Endothelial cell of umbilical vein (primary cell): Measurements from ENCODE around the gene TNFRSF12A. TPM values are rescaled to one million over a fixed set of nuclear protein-coding genes. Genes with fewer than 3 reads are reported as not detected.

Experiments used
- BruUV-seq: library from RNA; stranded (reverse); fragments of 400-500 nt; replicated peaks from 2 replicates; lab custom pipeline; 2021; lab: Mats Ljungman, UMichigan
- CTCF ChIA-PET: fragments of 300-600, 350-600 bp; sonication (Branson Sonifier 250); formaldehyde crosslinking; loops from one replicate; lab custom pipeline; 2021; ENCODE audit warnings: antibody characterized with exemption, inconsistent platforms; lab: Charles Lee
- POLR2A ChIA-PET: fragments of 300-600, 350-600 bp; sonication (Branson Sonifier 250); formaldehyde crosslinking; loops from one replicate; lab custom pipeline; 2021; ENCODE audit warnings: antibody characterized with exemption, inconsistent platforms; lab: Charles Lee
- DNase-seq: peaks from one replicate; pipeline ENCODE4 v3.0.0-alpha.2; 2011; ENCODE audit warnings: low read depth, low spot score
- FAIRE-seq: peaks from 2 replicates; lab custom pipeline; 2011; peaks lifted over from hg19 to GRCh38; lab: Jason Lieb, UNC
- H2AFZ ChIP-seq: 2 replicates; pipeline ENCODE4 v1.6.0; 2012; ENCODE audit warnings: low read depth, low read length, control low read depth, inconsistent platforms
- H3K27ac ChIP-seq: 2 replicates; pipeline ENCODE4 v1.5.1; 2011; ENCODE audit warnings: low read depth, mild to moderate bottlenecking, control low read depth, low read length, moderate library complexity; ENCODE audit not compliant: insufficient read depth
- H3K27me3 ChIP-seq, 2 experiments: 2 replicates each; pipeline versions ENCODE4 v1.6.0 to v1.6.1; 2011; ENCODE audit warnings: low read length in 2 of 2, mixed read lengths in 1 of 2; ENCODE audit not compliant: control insufficient read depth in 2 of 2, insufficient read depth in 2 of 2
- H3K36me3 ChIP-seq, 2 experiments: 2 replicates in 1 of 2; 3 replicates in 1 of 2; pipeline ENCODE4 v1.5.1; 2011; ENCODE audit warnings: low read length in 2 of 2, mild to moderate bottlenecking in 1 of 2, moderate library complexity in 1 of 2; ENCODE audit not compliant: control insufficient read depth in 2 of 2, insufficient read depth in 2 of 2; ENCODE audit errors: extremely low read depth in 1 of 2
- H3K4me1 ChIP-seq: 3 replicates; pipeline ENCODE4 v1.5.1; 2011; ENCODE audit warnings: mild to moderate bottlenecking, low read length; ENCODE audit not compliant: control insufficient read depth, insufficient read depth; ENCODE audit errors: extremely low read depth
- H3K4me2 ChIP-seq: 2 replicates; pipeline ENCODE4 v1.6.1; 2011; ENCODE audit warnings: low read length, control low read depth, mixed read lengths; ENCODE audit not compliant: insufficient read depth
- H3K4me3 ChIP-seq, 3 experiments: fragments of 200-600 bp in 1 of 3; sonication (generic), shearing (Covaris generic) in 1 of 3; replicated peaks in 1 of 3; 2 replicates each; pipeline ENCODE4 v1.5.1; 2011 to 2016; ENCODE audit warnings: control low read depth in 3 of 3, low read length in 3 of 3, mild to moderate bottlenecking in 2 of 3, inconsistent platforms in 1 of 3, low read depth in 1 of 3, moderate library complexity in 1 of 3; ENCODE audit not compliant: insufficient read depth in 1 of 3
- H3K79me2 ChIP-seq: 2 replicates; pipeline ENCODE4 v1.6.0; 2012; ENCODE audit warnings: low read length, inconsistent platforms; ENCODE audit not compliant: control insufficient read depth, insufficient read depth
- H3K9ac ChIP-seq: replicated peaks from 2 replicates; pipeline ENCODE3; 2011; ENCODE audit warnings: low read length, control low read depth; ENCODE audit not compliant: insufficient read depth; ENCODE audit errors: extremely low read depth
- H3K9me1 ChIP-seq: replicated peaks from 3 replicates; pipeline ENCODE4 v1.6.0; 2011; ENCODE audit warnings: mild to moderate bottlenecking, low read length; ENCODE audit not compliant: control insufficient read depth, insufficient read depth; ENCODE audit errors: extremely low read depth
- H3K9me3 ChIP-seq: replicated peaks from 2 replicates; pipeline ENCODE4 v1.5.1; 2012; ENCODE audit warnings: low read length, inconsistent platforms; ENCODE audit not compliant: control insufficient read depth, insufficient read depth
- H4K20me1 ChIP-seq: replicated peaks from 2 replicates; pipeline ENCODE3; 2011; ENCODE audit warnings: mild to moderate bottlenecking, low read length; ENCODE audit not compliant: control insufficient read depth, insufficient read depth; ENCODE audit errors: extremely low read depth
- EZH2 ChIP-seq: IDR thresholded peaks from 2 replicates; pipeline ENCODE4 v1.6.1; 2012; ENCODE audit warnings: borderline replicate concordance, low read depth, mild to moderate bottlenecking, moderate library complexity, low read length, inconsistent platforms; ENCODE audit not compliant: severe bottlenecking
- FOS ChIP-seq: IDR thresholded peaks from 2 replicates; pipeline ENCODE4 v1.6.1; 2011; ENCODE audit warnings: mild to moderate bottlenecking, low read length, moderate library complexity, borderline replicate concordance; ENCODE audit not compliant: insufficient read depth
- GATA2 ChIP-seq: IDR thresholded peaks from 2 replicates; pipeline ENCODE4 v1.7.0; 2011; ENCODE audit warnings: low read depth, mild to moderate bottlenecking, moderate library complexity, mixed read lengths, low read length; ENCODE audit not compliant: insufficient read length, insufficient read depth
- JUN ChIP-seq: IDR thresholded peaks from 2 replicates; pipeline ENCODE4 v1.6.1; 2011; ENCODE audit warnings: borderline replicate concordance, low read depth; ENCODE audit not compliant: insufficient read length, insufficient read depth
- MYC ChIP-seq: IDR thresholded peaks from one replicate; pipeline ENCODE4 v1.6.1; 2011; ENCODE audit warnings: mild to moderate bottlenecking, low read depth, low read length
- POLR2A ChIP-seq: IDR thresholded peaks from 2 replicates; pipeline ENCODE4 v1.6.1; 2012; ENCODE audit warnings: low read depth, mild to moderate bottlenecking, control low read depth, low read length
- POLR2AphosphoS5 ChIP-seq: IDR thresholded peaks from 2 replicates; pipeline ENCODE4 v1.6.1; 2012; ENCODE audit warnings: low read depth, mild to moderate bottlenecking, control low read depth, low read length, moderate library complexity; ENCODE audit not compliant: insufficient read depth
- dilution Hi-C: fragments of 300-500 bp; cut with MboI; formaldehyde crosslinking; loops from one replicate; pipeline ENCODE4 v1.15.0; 2019; ENCODE audit warnings: low sequenced_read_pairs; ENCODE audit not compliant: extremely low pct_ligation_motif_present
- intact Hi-C: fragments of 100-400 bp; cut with micrococcal nuclease; formaldehyde crosslinking; loops from one replicate; pipeline ENCODE4 v1.10.0; 2022
- polyA plus RNA-seq, 4 experiments: library from polyadenylated mRNA; depleted of rRNA in 3 of 4; stranded (reverse) in 3 of 4; unstranded in 1 of 4; fragments of >200 nt; gene quantifications; 2 replicates each; pipeline versions ENCODE4 v1.2.1 to v1.2.3, GENCODE V29; 2011 to 2012; ENCODE audit warnings: missing spikeins in 1 of 4
- total RNA-seq: library from RNA; stranded (reverse); gene quantifications from 2 replicates; pipeline ENCODE4 v1.2.3, GENCODE V29; 2021
- TF ChIP-seq, protein P1 (sequence below): IDR thresholded peaks from 2 replicates; pipeline ENCODE4 v1.6.1; 2011; ENCODE audit not compliant: insufficient read depth, insufficient read length
- TF ChIP-seq, protein P2 (sequence below), 2 donors: IDR thresholded peaks; 1 replicate in 1 of 2; 2 replicates in 1 of 2; pipeline ENCODE4 v1.5.1; 2011; ENCODE audit warnings: low read length in 2 of 2, mild to moderate bottlenecking in 2 of 2, moderate library complexity in 2 of 2, control low read depth in 1 of 2, inconsistent platforms in 1 of 2, low read depth in 1 of 2; ENCODE audit not compliant: insufficient read depth in 1 of 2; ENCODE audit errors: extremely low read depth in 1 of 2

The TNFRSF12A gene
- total and polyA plus RNA-seq, 2 donors (not counting 3 experiments of a cell fraction or from before 2014, with no cell fraction given): 162 to 187 TPM

- BruUV-seq: no TSS peak
- H3K4me2 ChIP-seq: no peak overlapping the region
- H3K27ac ChIP-seq: no peak overlapping the region
- no peak overlapping the region for H2AFZ ChIP-seq
- H3K27me3 ChIP-seq: peaks cover 3 to 18% of the 10 kb centered on the region in 2 experiments
- TF ChIP-seq POLR2A (peak; percentile 49), GATA2 (no peak)
- no peaks in the 10 kb centered on the region for H3K9me1 ChIP-seq
- peaks cover 9% of the 10 kb centered on the region for H3K4me1 ChIP-seq
- no peak overlapping the region for H3K4me3 ChIP-seq
- H3K79me2 ChIP-seq: peaks cover 12% of the 10 kb centered on the region
- POLR2A ChIA-PET: interaction anchor here (1.1 kb wide), 1 partner anchor 9 kb away, joined by 3 read pairs; the partner anchor contains the start of gene PKMYT1
- CTCF ChIA-PET: interaction anchor here (2.4 kb wide), 1 partner anchor 10 kb away, joined by 10 read pairs; the partner anchor contains the start of gene PKMYT1
- DNase-seq (no peak), FAIRE-seq (no peak)
- peaks cover 0 to 2% of the 10 kb centered on the region in 2 experiments for H3K36me3 ChIP-seq
- dilution Hi-C loops (no loop called here), intact Hi-C loops (no loop called here)
- no peaks in the 10 kb centered on the region for H3K9me3 ChIP-seq
- no peaks in the 10 kb centered on the region for H4K20me1 ChIP-seq
- no peak overlapping the region for H3K9ac ChIP-seq
Measured at GRCh38 chr16:2971134-2971984, 48.8 kb upstream of the TNFRSF12A start.

DNA sequence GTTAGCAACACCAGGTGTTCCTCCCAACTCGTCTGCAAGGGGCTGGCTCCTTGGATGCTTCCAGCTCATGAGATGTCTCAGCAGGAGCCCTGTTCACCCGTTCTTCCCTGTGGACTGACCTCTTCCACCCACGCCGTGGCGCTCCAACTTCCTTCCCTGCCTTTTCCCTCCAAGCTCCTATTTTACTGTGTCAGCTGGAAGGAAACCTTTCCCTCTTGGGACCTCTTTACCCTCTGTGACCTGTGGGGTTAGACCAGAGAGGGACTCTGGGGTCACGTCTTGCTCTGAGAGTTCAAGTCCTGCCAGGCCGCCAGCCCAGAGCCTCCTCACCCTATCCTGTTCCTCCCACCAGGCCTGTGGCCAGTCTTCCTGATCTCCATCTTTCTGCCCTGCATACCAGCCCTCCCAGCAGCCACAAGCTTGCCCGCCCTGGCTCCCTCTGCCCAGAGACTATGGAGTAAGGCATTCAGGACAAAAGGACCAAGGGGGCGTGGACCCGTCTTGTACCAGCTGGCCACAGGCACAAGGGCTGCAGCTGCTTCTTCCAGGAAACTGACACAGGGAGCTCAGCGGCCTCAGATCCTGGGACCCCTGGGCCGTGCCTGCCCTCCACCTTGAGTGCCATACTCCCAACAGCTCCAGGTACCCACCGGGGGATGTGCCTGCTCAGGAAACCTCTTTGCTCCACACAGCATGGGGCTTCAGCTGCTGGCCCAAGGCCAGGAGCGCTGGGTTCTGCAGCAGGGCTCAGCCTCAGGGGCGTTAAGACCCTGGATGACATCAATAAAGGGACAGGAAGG, 48.0 kb upstream of the TNFRSF12A start:
- peaks cover 0 to 2% of the 10 kb centered on the region in 2 experiments for H3K36me3 ChIP-seq
- H3K9me1 ChIP-seq: no peaks in the 10 kb centered on the region
- ChIA-PET POLR2A (interaction anchor here (1.1 kb wide), 1 partner anchor 8 kb away, joined by 3 read pairs; the partner anchor contains the start of gene PKMYT1), CTCF (no interaction called here)
- peaks cover 12% of the 10 kb centered on the region for H3K79me2 ChIP-seq
- DNase-seq (no peak), FAIRE-seq (no peak)
- no peak overlapping the region for H3K4me2 ChIP-seq
- H4K20me1 ChIP-seq: no peaks in the 10 kb centered on the region
- H3K4me1 ChIP-seq: peaks cover 9% of the 10 kb centered on the region
- no peak overlapping the region for H2AFZ ChIP-seq
- no TSS peak for BruUV-seq
- no peak overlapping the region for H3K9ac ChIP-seq
- H3K9me3 ChIP-seq: no peaks in the 10 kb centered on the region
- no peak overlapping the region for H3K4me3 ChIP-seq
- peaks cover 3 to 10% of the 10 kb centered on the region in 2 experiments for H3K27me3 ChIP-seq
- no peak overlapping the region for H3K27ac ChIP-seq
- intact Hi-C loops: no loop called here
- TF ChIP-seq FOS (no peak), JUN (no peak), EZH2 (no peak), GATA2 (no peak), MYC (no peak), POLR2A (no peak), POLR2AphosphoS5 (no peak)
- TF ChIP-seq, protein P1, sequence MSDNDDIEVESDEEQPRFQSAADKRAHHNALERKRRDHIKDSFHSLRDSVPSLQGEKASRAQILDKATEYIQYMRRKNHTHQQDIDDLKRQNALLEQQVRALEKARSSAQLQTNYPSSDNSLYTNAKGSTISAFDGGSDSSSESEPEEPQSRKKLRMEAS: no peak
- TF ChIP-seq, protein P2, sequence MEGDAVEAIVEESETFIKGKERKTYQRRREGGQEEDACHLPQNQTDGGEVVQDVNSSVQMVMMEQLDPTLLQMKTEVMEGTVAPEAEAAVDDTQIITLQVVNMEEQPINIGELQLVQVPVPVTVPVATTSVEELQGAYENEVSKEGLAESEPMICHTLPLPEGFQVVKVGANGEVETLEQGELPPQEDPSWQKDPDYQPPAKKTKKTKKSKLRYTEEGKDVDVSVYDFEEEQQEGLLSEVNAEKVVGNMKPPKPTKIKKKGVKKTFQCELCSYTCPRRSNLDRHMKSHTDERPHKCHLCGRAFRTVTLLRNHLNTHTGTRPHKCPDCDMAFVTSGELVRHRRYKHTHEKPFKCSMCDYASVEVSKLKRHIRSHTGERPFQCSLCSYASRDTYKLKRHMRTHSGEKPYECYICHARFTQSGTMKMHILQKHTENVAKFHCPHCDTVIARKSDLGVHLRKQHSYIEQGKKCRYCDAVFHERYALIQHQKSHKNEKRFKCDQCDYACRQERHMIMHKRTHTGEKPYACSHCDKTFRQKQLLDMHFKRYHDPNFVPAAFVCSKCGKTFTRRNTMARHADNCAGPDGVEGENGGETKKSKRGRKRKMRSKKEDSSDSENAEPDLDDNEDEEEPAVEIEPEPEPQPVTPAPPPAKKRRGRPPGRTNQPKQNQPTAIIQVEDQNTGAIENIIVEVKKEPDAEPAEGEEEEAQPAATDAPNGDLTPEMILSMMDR (IDR thresholded peaks at IDR 0.05; ENCODE audit: extremely low read depth in 1 of 2, insufficient read depth in 1 of 2, low read depth in 1 of 2, low read length in 2 of 2): no peak
- dilution Hi-C loops: no loop called here
